ENCODE results near the gene MYO9A. TPM values are rescaled to one million over a fixed set of nuclear protein-coding genes. Genes with fewer than 3 reads are reported as not detected.
"Not testable (repeated sequence)": the region's sequence is repeated elsewhere in the genome, so short reads cannot be mapped to it uniquely, and the experiment has no call there.

The MYO9A gene
- total RNA-seq, 1 donor: 59.0 TPM

- Histone ChIP-seq H3K4me2 (ENCODE audit: insufficient read depth, low read length) (peak overlapping the region; percentile 66), H2AFZ (ENCODE audit: low read length) (no peak overlapping the region), H3K4me3 (ENCODE audit: insufficient read depth, low read length) (peak overlapping the region; percentile 9), H3K36me3 (ENCODE audit: insufficient read depth, low read length) (no peaks in the 10 kb centered on the region), H3K27me3 (ENCODE audit: insufficient read depth, low read length) (no peaks in the 10 kb centered on the region), H3K79me2 (ENCODE audit: insufficient read depth, low read length) (peaks cover 68% of the 10 kb centered on the region), H4K20me1 (ENCODE audit: insufficient read depth, low read length) (peaks cover 11% of the 10 kb centered on the region), H3K27ac (ENCODE audit: low read depth, low read length) (no peak overlapping the region), H3K4me1 (ENCODE audit: insufficient read depth, low read length) (peaks cover 8% of the 10 kb centered on the region), H3K9me3 (ENCODE audit: low read depth, low read length) (no peaks in the 10 kb centered on the region)
- no peak for TF ChIP-seq CTCF (IDR thresholded peaks at IDR 0.05; ENCODE audit: extremely low read depth, low read depth, low read length)
- no peak for DNase-seq (ENCODE audit: insufficient read length, low spot score, missing footprints)
These were observed 84.2 kb downstream of the MYO9A start for GRCh38 chr15:72033711-72034110.

GRCh38 chr15:72033285-72033684, 84.7 kb downstream of the MYO9A start:
- Histone ChIP-seq H4K20me1 (ENCODE audit: insufficient read depth, low read length) (peaks cover 11% of the 10 kb centered on the region), H3K4me1 (ENCODE audit: insufficient read depth, low read length) (peaks cover 8% of the 10 kb centered on the region), H3K36me3 (ENCODE audit: insufficient read depth, low read length) (no peaks in the 10 kb centered on the region), H3K79me2 (ENCODE audit: insufficient read depth, low read length) (peaks cover 64% of the 10 kb centered on the region), H3K27ac (ENCODE audit: low read depth, low read length) (no peak overlapping the region), H3K4me2 (ENCODE audit: insufficient read depth, low read length) (peak overlapping the region; percentile 66), H2AFZ (ENCODE audit: low read length) (no peak overlapping the region), H3K27me3 (ENCODE audit: insufficient read depth, low read length) (no peaks in the 10 kb centered on the region), H3K9me3 (ENCODE audit: low read depth, low read length) (no peaks in the 10 kb centered on the region), H3K4me3 (ENCODE audit: insufficient read depth, low read length) (peak overlapping the region; percentile 9)
- no peak for DNase-seq (ENCODE audit: insufficient read length, low spot score, missing footprints)
- no peak for TF ChIP-seq CTCF (IDR thresholded peaks at IDR 0.05; ENCODE audit: extremely low read depth, low read depth, low read length)

- DNase-seq (ENCODE audit: insufficient read length, low spot score, missing footprints): no peak
- Histone ChIP-seq H3K79me2 (ENCODE audit: insufficient read depth, low read length) (peaks cover 7% of the 10 kb centered on the region), H3K27me3 (ENCODE audit: insufficient read depth, low read length) (no peaks in the 10 kb centered on the region), H3K4me2 (ENCODE audit: insufficient read depth, low read length) (no peak overlapping the region), H3K9me3 (ENCODE audit: low read depth, low read length) (no peaks in the 10 kb centered on the region), H2AFZ (ENCODE audit: low read length) (no peak overlapping the region), H3K27ac (ENCODE audit: low read depth, low read length) (no peak overlapping the region), H4K20me1 (ENCODE audit: insufficient read depth, low read length) (peaks cover 3% of the 10 kb centered on the region), H3K4me3 (ENCODE audit: insufficient read depth, low read length) (no peak overlapping the region), H3K36me3 (ENCODE audit: insufficient read depth, low read length) (peaks cover 12% of the 10 kb centered on the region), H3K4me1 (ENCODE audit: insufficient read depth, low read length) (no peaks in the 10 kb centered on the region)
- TF ChIP-seq CTCF (IDR thresholded peaks at IDR 0.05; ENCODE audit: extremely low read depth, low read depth, low read length): no peak
These were observed 96.3 kb downstream of the MYO9A start for GRCh38 chr15:72021604-72022003.

- H2AFZ ChIP-seq (ENCODE audit: low read length): no peak overlapping the region
- H3K27me3 ChIP-seq (ENCODE audit: insufficient read depth, low read length): no peaks in the 10 kb centered on the region
- H3K79me2 ChIP-seq (ENCODE audit: insufficient read depth, low read length): peaks cover 7% of the 10 kb centered on the region
- H3K4me1 ChIP-seq (ENCODE audit: insufficient read depth, low read length): no peaks in the 10 kb centered on the region
- H3K36me3 ChIP-seq (ENCODE audit: insufficient read depth, low read length): peaks cover 12% of the 10 kb centered on the region
- H3K4me2 ChIP-seq (ENCODE audit: insufficient read depth, low read length): no peak overlapping the region
- no peak overlapping the region for H3K4me3 ChIP-seq (ENCODE audit: insufficient read depth, low read length)
- peaks cover 3% of the 10 kb centered on the region for H4K20me1 ChIP-seq (ENCODE audit: insufficient read depth, low read length)
- DNase-seq (ENCODE audit: insufficient read length, low spot score, missing footprints): no peak
- no peak for TF ChIP-seq CTCF (IDR thresholded peaks at IDR 0.05; ENCODE audit: extremely low read depth, low read depth, low read length)
- H3K27ac ChIP-seq (ENCODE audit: low read depth, low read length): no peak overlapping the region
- H3K9me3 ChIP-seq (ENCODE audit: low read depth, low read length): no peaks in the 10 kb centered on the region
These were observed 97.2 kb downstream of the MYO9A start for GRCh38 chr15:72020799-72021198.

GRCh38 chr15:72014555-72014954, 103.4 kb downstream of the MYO9A start:
- H3K4me1 ChIP-seq (ENCODE audit: insufficient read depth, low read length): not testable (repeated sequence)

More at GRCh38 chr15:72014555-72014954, 103.4 kb downstream of the MYO9A start:
- DNase-seq (ENCODE audit: insufficient read length, low spot score, missing footprints); H3K27me3 ChIP-seq (ENCODE audit: insufficient read depth, low read length); H4K20me1 ChIP-seq (ENCODE audit: insufficient read depth, low read length); H2AFZ ChIP-seq (ENCODE audit: low read length); H3K27ac ChIP-seq (ENCODE audit: low read depth, low read length); H3K9me3 ChIP-seq (ENCODE audit: low read depth, low read length); H3K4me2 ChIP-seq (ENCODE audit: insufficient read depth, low read length); H3K4me3 ChIP-seq (ENCODE audit: insufficient read depth, low read length); H3K36me3 ChIP-seq (ENCODE audit: insufficient read depth, low read length); H3K79me2 ChIP-seq (ENCODE audit: insufficient read depth, low read length): not testable (repeated sequence)
